Measurements from ENCODE around the gene CTXN2. TPM values are rescaled to one million over a fixed set of nuclear protein-coding genes. Genes with fewer than 3 reads are reported as not detected.

Gene CTXN2
- 3.8 and 4.9 TPM in 2 replicates for polyA plus RNA-seq

DNA sequence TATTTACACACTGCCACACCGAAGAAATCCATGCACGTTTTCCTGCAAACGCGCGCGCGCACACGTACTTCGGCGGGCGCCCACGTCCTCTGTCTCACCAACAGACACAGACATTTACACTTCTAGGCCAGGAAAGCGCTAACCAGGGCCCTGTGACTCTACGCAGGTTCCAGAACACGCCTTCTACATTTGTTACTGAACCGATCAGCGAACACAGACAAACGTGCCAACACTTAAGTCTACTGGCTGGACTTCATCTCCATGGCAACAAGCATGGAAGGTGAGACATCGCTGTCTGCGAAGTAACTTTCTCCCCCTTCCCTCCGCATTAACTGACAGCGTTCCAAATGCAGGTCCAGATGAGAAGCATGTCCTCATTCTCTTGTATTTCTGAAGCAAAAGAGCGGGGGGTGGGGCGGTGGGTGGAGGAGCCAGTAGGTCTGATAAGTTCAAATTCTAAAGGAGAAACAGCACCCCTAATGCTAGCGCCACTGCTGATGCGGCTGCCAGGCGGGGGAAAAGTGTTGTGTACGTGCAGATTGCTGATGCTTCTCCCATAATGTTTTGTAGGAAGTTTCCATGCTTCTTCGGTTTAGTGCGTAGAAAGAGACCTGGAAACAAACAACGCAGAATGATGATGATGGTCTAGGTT, at the start of gene CTXN2:
TSS of gene CTXN2 (plus strand) at position 92 of the 652 bp plus-strand sequence. CDS start 9,636 bp downstream, outside the sequence.

DNA sequence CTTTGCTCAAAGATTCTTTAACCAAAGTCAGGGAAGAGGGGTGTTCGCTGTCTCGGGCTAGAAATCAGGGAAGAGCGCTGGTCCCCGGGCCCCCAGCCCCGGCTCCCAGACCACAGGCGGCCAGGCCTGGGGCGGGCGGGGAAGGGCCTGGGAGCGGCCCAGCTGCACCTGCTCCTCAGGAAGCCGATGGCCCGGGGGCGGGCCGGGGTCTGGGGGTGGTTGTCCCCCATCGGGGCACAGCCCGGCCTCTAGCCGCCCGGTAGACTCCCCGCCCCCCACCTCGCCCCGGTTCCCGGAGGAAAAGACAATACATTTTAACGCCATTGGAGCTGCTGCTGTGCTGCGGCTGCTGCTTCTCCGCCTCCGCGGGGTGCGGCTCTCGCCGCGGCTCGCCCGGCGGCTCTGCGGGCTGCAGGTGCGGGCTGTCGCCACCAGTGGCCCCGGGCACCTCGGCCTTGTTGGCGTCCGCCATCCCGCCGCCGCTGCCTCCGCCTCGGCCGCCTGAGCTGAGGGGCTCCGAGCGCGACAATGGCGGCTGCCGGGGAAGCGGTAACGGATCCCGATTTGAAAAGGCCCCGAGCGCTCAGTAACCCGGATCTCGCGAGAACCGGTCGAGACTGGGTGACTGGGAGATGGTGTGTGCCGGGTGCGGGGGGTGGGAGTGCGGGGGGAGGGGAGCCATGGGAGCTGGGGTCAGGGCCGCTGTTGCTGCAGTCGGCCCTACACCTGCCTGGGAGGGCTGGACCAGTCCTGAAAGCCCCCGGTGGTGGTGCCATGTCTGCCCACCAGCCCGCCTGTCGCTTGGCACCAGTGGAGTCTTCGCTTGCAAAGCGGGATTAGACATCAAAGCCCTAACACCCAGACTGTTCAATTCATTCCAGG, 13.5 kb upstream of the CTXN2 start, which contains the start of gene MYEF2:
TSS of gene MYEF2 (minus strand) at position 530 of the 882 bp plus-strand sequence. CDS start at position 472, 58 bp downstream.

DNA sequence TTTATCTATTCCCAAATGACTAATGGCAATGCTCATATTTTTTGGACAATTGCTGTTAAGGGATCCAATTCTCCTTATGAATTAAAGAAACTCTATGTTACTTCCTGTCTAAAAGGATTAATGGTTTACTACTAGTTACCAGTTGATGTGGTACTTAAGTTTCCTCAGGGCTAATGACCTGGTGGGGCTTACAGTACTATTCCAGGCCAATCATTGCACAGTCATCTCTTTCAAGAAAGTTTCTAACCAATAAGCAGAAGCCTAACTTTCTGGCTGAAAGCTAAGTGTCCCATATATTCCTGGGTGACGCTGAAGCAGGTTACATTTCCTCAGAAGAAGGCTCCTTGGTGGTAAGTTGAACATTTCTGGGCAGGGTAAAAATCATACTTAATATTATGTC, 14.5 kb downstream of the CTXN2 start, which contains the start of gene SLC12A1:
TSS of gene SLC12A1 (plus strand) at position 322 of the 400 bp plus-strand sequence. CDS start 1,418 bp downstream, outside the sequence.

Other genes with a start within 250 kb of the CTXN2 start
- 0.47 TPM in 1 of 2 replicates, not detected in the other for gene SLC24A5, start 70.7 kb upstream of the CTXN2 start, polyA plus RNA-seq
- 27.2 and 35.0 TPM in 2 replicates for gene MYEF2, start 13.4 kb upstream of the CTXN2 start, polyA plus RNA-seq
- 3.5 and 6.7 TPM in 2 replicates for gene SLC12A1, start 14.6 kb downstream of the CTXN2 start, polyA plus RNA-seq
- 29.9 and 41.6 TPM in 2 replicates for gene DUT, start 139.8 kb downstream of the CTXN2 start, polyA plus RNA-seq

All from Purkinje cell (primary cell).